Measurements from ENCODE around the gene PKIG. TPM values are rescaled to one million over a fixed set of nuclear protein-coding genes. Genes with fewer than 3 reads are reported as not detected.

The PKIG gene
- total RNA-seq, 1 donor from 2014 or later: 181 TPM

GRCh38 chr20:44633187-44633810 lies 50.9 kb downstream of the PKIG start:
- intact Hi-C loops (cut with micrococcal nuclease): no loop called here
- Mint-ChIP-seq H3K4me1 (peaks cover 5% of the 10 kb centered on the region), H3K36me3 (ENCODE audit: low read depth) (peaks cover 31% of the 10 kb centered on the region), H3K27ac (peak overlapping the region; percentile 21), H3K9me3 (no peaks in the 10 kb centered on the region), H3K27me3 (no peaks in the 10 kb centered on the region), H3K4me3 (no peak overlapping the region)
- TF ChIP-seq CTCF (IDR thresholded peaks at IDR 0.05): no peak
- ChIA-PET POLR2A (no interaction called here), CTCF (no interaction called here)
- DNase-seq (no peak), ATAC-seq (ENCODE audit: low read depth) (no peak)

GRCh38 chr20:44633872-44634600 lies 51.7 kb downstream of the PKIG start:
- Mint-ChIP-seq H3K4me3 (no peak overlapping the region), H3K27me3 (no peaks in the 10 kb centered on the region), H3K9me3 (no peaks in the 10 kb centered on the region), H3K27ac (no peak overlapping the region), H3K4me1 (peaks cover 5% of the 10 kb centered on the region), H3K36me3 (ENCODE audit: low read depth) (peaks cover 32% of the 10 kb centered on the region)
- ATAC-seq (ENCODE audit: low read depth): no peak
- intact Hi-C loops (cut with micrococcal nuclease): no loop called here
- ChIA-PET POLR2A (no interaction called here), CTCF (no interaction called here)
- TF ChIP-seq CTCF (IDR thresholded peaks at IDR 0.05): no peak
- DNase-seq: no peak

- ChIA-PET CTCF (no interaction called here), POLR2A (no interaction called here)
- Mint-ChIP-seq H3K36me3 (ENCODE audit: low read depth) (peaks cover 41% of the 10 kb centered on the region), H3K4me1 (peaks cover 12% of the 10 kb centered on the region), H3K27ac (no peak overlapping the region), H3K4me3 (no peak overlapping the region), H3K9me3 (no peaks in the 10 kb centered on the region), H3K27me3 (no peaks in the 10 kb centered on the region)
- ATAC-seq (ENCODE audit: low read depth): no peak
- intact Hi-C loops (cut with micrococcal nuclease): no loop called here
- no peak for TF ChIP-seq CTCF (IDR thresholded peaks at IDR 0.05)
- DNase-seq: no peak
Observed at GRCh38 chr20:44635877-44636276, 53.5 kb downstream of the PKIG start.

GRCh38 chr20:44637042-44637441 lies 54.7 kb downstream of the PKIG start:
- H3K4me1 Mint-ChIP-seq: peaks cover 23% of the 10 kb centered on the region
- no peak for TF ChIP-seq CTCF (IDR thresholded peaks at IDR 0.05)
- no peak overlapping the region for H3K4me3 Mint-ChIP-seq
- H3K36me3 Mint-ChIP-seq (ENCODE audit: low read depth): peaks cover 40% of the 10 kb centered on the region
- POLR2A ChIA-PET: no interaction called here
- H3K9me3 Mint-ChIP-seq: no peaks in the 10 kb centered on the region
- CTCF ChIA-PET: no interaction called here
- intact Hi-C loops (cut with micrococcal nuclease): no loop called here
- H3K27ac Mint-ChIP-seq: no peak overlapping the region
- H3K27me3 Mint-ChIP-seq: no peaks in the 10 kb centered on the region
- ATAC-seq (ENCODE audit: low read depth) (no peak), DNase-seq (no peak)

- no peak overlapping the region for H3K4me3 Mint-ChIP-seq
- H3K27ac Mint-ChIP-seq: no peak overlapping the region
Observed at GRCh38 chr20:44637522-44638372, 55.4 kb downstream of the PKIG start.

More at GRCh38 chr20:44637522-44638372, 55.4 kb downstream of the PKIG start:
- Mint-ChIP-seq H3K27me3 (no peaks in the 10 kb centered on the region), H3K4me1 (peaks cover 25% of the 10 kb centered on the region), H3K9me3 (no peaks in the 10 kb centered on the region), H3K36me3 (ENCODE audit: low read depth) (peaks cover 40% of the 10 kb centered on the region)
- no peak for ATAC-seq (ENCODE audit: low read depth)
- POLR2A ChIA-PET: no interaction called here
- CTCF ChIA-PET: no interaction called here
- DNase-seq: no peak
- intact Hi-C loops (cut with micrococcal nuclease): no loop called here
- no peak for TF ChIP-seq CTCF (IDR thresholded peaks at IDR 0.05)

Data from activated B cell treated with CpG ODN at 0.5 μM for 24 hours (primary cell).